Retinal pigment epithelial cell (primary cell): ENCODE results near the gene ZNF212.

ENCODE experiments used
- DNase-seq: peaks from one replicate; pipeline ENCODE4 v3.0.0-alpha.2; 2010; ENCODE audit warnings: low read depth
- H3K4me3 ChIP-seq: 2 replicates; pipeline ENCODE4 v1.5.1; 2011; ENCODE audit warnings: mild to moderate bottlenecking, low read length, control low read depth, moderate library complexity
- CTCF ChIP-seq: conservative IDR thresholded peaks from 2 replicates; pipeline ENCODE4 v1.5.1; 2011; ENCODE audit warnings: low read depth, low read length, control low read depth, inconsistent platforms

The ZNF212 gene

GRCh38 chr7:149295481-149295850, 56.0 kb downstream of the ZNF212 start:
- H3K4me3 ChIP-seq, result no peak overlapping the region
- no peak for TF ChIP-seq CTCF
- no peak for DNase-seq

- no peak for TF ChIP-seq CTCF
- no peak for DNase-seq
- H3K4me3 ChIP-seq, result no peak overlapping the region
Measured at GRCh38 chr7:149296368-149296767, 56.9 kb downstream of the ZNF212 start.

- no peak for TF ChIP-seq CTCF
- H3K4me3 ChIP-seq, result no peak overlapping the region
- no peak for DNase-seq
Measured at GRCh38 chr7:149297034-149297755, 57.7 kb downstream of the ZNF212 start.

- no peak for TF ChIP-seq CTCF
- DNase-seq, result no peak
- no peak overlapping the region for H3K4me3 ChIP-seq
Measured at GRCh38 chr7:149300620-149301285, 61.3 kb downstream of the ZNF212 start.

GRCh38 chr7:149302222-149302621, 62.8 kb downstream of the ZNF212 start:
- TF ChIP-seq CTCF, result no peak
- H3K4me3 ChIP-seq, result no peak overlapping the region
- no peak for DNase-seq

GRCh38 chr7:149302865-149303264, 63.4 kb downstream of the ZNF212 start:
- no peak overlapping the region for H3K4me3 ChIP-seq
- no peak for TF ChIP-seq CTCF
- no peak for DNase-seq

- TF ChIP-seq CTCF, result no peak
- H3K4me3 ChIP-seq, result no peak overlapping the region
- DNase-seq, result no peak
Measured at GRCh38 chr7:149304006-149304405, 64.6 kb downstream of the ZNF212 start.
